HepG2 (cell line): ENCODE measurements around the gene ARHGEF1. TPM values are rescaled to one million over a fixed set of nuclear protein-coding genes. Genes with fewer than 3 reads are reported as not detected.

Experiments
- ATAD3A ChIP-seq: sonication (generic); formaldehyde crosslinking; IDR thresholded peaks from 2 replicates; pipeline ENCODE4 v1.4.0; 2020; ENCODE audit warnings: missing genetic modification reagents
- FOXJ3 ChIP-seq: sonication (generic); formaldehyde crosslinking; IDR thresholded peaks from 2 replicates; pipeline ENCODE4 v1.4.0; 2020; ENCODE audit warnings: missing genetic modification reagents, mild to moderate bottlenecking, borderline replicate concordance
- JDP2 ChIP-seq: sonication (generic); formaldehyde crosslinking; IDR thresholded peaks from 2 replicates; pipeline ENCODE4 v1.8.1; 2022; ENCODE audit warnings: missing genetic modification reagents, borderline replicate concordance
- KDM3A ChIP-seq: IDR thresholded peaks from 2 replicates; pipeline ENCODE4 v1.6.1; 2018; ENCODE audit warnings: low read depth, missing compliant biosample characterization
- MAZ ChIP-seq, 2 experiments: sonication (generic) in 1 of 2; formaldehyde crosslinking in 1 of 2; IDR thresholded peaks; 2 replicates each; pipeline versions ENCODE4 v1.5.0 to v1.6.1; 2012 to 2020; ENCODE audit warnings: low read depth in 2 of 2, mild to moderate bottlenecking in 2 of 2, borderline replicate concordance in 1 of 2, improper control_type of control experiment in 1 of 2, low read length in 1 of 2, missing genetic modification reagents in 1 of 2, moderate library complexity in 1 of 2
- NFIB ChIP-seq: sonication (generic); formaldehyde crosslinking; IDR thresholded peaks from 2 replicates; pipeline ENCODE4 v1.9.0; 2021; ENCODE audit warnings: missing genetic modification reagents, mild to moderate bottlenecking, borderline replicate concordance
- NFYB ChIP-seq: sonication (generic); formaldehyde crosslinking; IDR thresholded peaks from 2 replicates; pipeline ENCODE4 v1.4.0; 2020; ENCODE audit warnings: missing genetic modification reagents
- PAX8 ChIP-seq: sonication (generic); formaldehyde crosslinking; IDR thresholded peaks from 2 replicates; pipeline ENCODE4 v1.8.0; 2022; ENCODE audit warnings: mild to moderate bottlenecking, missing genetic modification reagents, borderline replicate concordance
- PHF5A ChIP-seq: IDR thresholded peaks from one replicate; pipeline ENCODE4 v1.6.1; 2018; ENCODE audit warnings: low read depth, missing genetic modification reagents; ENCODE audit not compliant: unreplicated experiment
- PPARG ChIP-seq: conservative IDR thresholded peaks from 2 replicates; pipeline ENCODE4 v1.6.1; 2016; ENCODE audit warnings: missing biosample characterization, missing genetic modification reagents
- SETDB1 ChIP-seq: sonication (generic); formaldehyde crosslinking; IDR thresholded peaks from 2 replicates; pipeline ENCODE4 v1.5.1; 2020; ENCODE audit warnings: missing genetic modification reagents, mild to moderate bottlenecking, borderline replicate concordance
- SMARCC2 ChIP-seq: fragments of 450-650 bp; IDR thresholded peaks from 2 replicates; pipeline ENCODE4 v1.6.1; 2017; ENCODE audit warnings: antibody characterized with exemption, mild to moderate bottlenecking
- SP1 ChIP-seq, 2 experiments: fragments of 450-650 bp in 1 of 2; sonication (generic) in 1 of 2; formaldehyde crosslinking in 1 of 2; IDR thresholded peaks; 2 replicates each; pipeline versions ENCODE4 v1.4.0 to v1.6.1; 2016 to 2020; ENCODE audit warnings: missing genetic modification reagents in 1 of 2
- SRSF4 ChIP-seq: fragments of 200-400 bp; formaldehyde crosslinking; IDR thresholded peaks from one replicate; pipeline ENCODE4 v1.6.1; 2018; ENCODE audit warnings: mild to moderate bottlenecking, low read depth, low read length, moderate library complexity; ENCODE audit not compliant: poor library complexity, severe bottlenecking
- STAG1 ChIP-seq: sonication (generic); formaldehyde crosslinking; IDR thresholded peaks from 2 replicates; pipeline ENCODE4 v1.4.0; 2020; ENCODE audit warnings: missing genetic modification reagents
- TBP ChIP-seq: sonication (generic); formaldehyde crosslinking; IDR thresholded peaks from 2 replicates; pipeline ENCODE4 v1.5.0; 2020; ENCODE audit warnings: missing genetic modification reagents
- TMF1 ChIP-seq: sonication (generic); formaldehyde crosslinking; IDR thresholded peaks from 2 replicates; pipeline ENCODE4 v1.8.1; 2022; ENCODE audit warnings: low read depth, missing genetic modification reagents
- ZBTB4 ChIP-seq: sonication (generic); formaldehyde crosslinking; IDR thresholded peaks from 2 replicates; pipeline ENCODE4 v1.4.0; 2020; ENCODE audit warnings: missing genetic modification reagents, mild to moderate bottlenecking, borderline replicate concordance
- ZNF296 ChIP-seq: sonication (generic); formaldehyde crosslinking; conservative IDR thresholded peaks from 2 replicates; pipeline ENCODE4 v1.5.0; 2020; ENCODE audit warnings: mild to moderate bottlenecking, missing genetic modification reagents
- ZNF484 ChIP-seq: sonication (generic); formaldehyde crosslinking; IDR thresholded peaks from 2 replicates; pipeline ENCODE4 v1.5.1; 2020; ENCODE audit warnings: mild to moderate bottlenecking, low read depth, missing genetic modification reagents, borderline replicate concordance
- ZNF546 ChIP-seq: sonication (generic); formaldehyde crosslinking; conservative IDR thresholded peaks from 2 replicates; pipeline ENCODE4 v1.8.1; 2023; ENCODE audit warnings: mild to moderate bottlenecking, missing genetic modification reagents
- ZNF598 ChIP-seq: sonication (generic); formaldehyde crosslinking; IDR thresholded peaks from 2 replicates; pipeline ENCODE4 v1.5.1; 2020; ENCODE audit warnings: mild to moderate bottlenecking, missing genetic modification reagents, borderline replicate concordance
- ZNF788 ChIP-seq: sonication (generic); formaldehyde crosslinking; IDR thresholded peaks from 2 replicates; pipeline ENCODE4 v1.5.0; 2020; ENCODE audit warnings: mild to moderate bottlenecking, missing genetic modification reagents, borderline replicate concordance
- polyA plus RNA-seq, 8 experiments: library from polyadenylated mRNA; depleted of rRNA in 3 of 8; stranded (reverse) in 7 of 8; unstranded in 1 of 8; fragments of >200 nt; fragmentation: Illumina TruSeq in 4 of 8; extraction: Trizol in 4 of 8; gene quantifications; 2 replicates each; pipeline versions ENCODE4 v1.2.1 to v1.2.3, GENCODE V29; 2011 to 2016; ENCODE audit warnings: low read depth in 4 of 8, missing spikeins in 1 of 8, mixed read lengths in 1 of 8; ENCODE audit not compliant: insufficient read depth in 1 of 8
- total RNA-seq, 5 experiments: library from RNA; depleted of rRNA; stranded (reverse); fragments of >200 nt; fragmentation: Illumina TruSeq; extraction: Trizol; gene quantifications; 2 replicates each; pipeline ENCODE4 v1.2.3, GENCODE V29; 2016; ENCODE audit warnings: low read depth in 1 of 5
- TF ChIP-seq, protein P1 (sequence below): sonication (generic); formaldehyde crosslinking; IDR thresholded peaks from 2 replicates; pipeline ENCODE4 v1.5.1; 2020; ENCODE audit warnings: missing genetic modification reagents, mild to moderate bottlenecking, borderline replicate concordance

Gene ARHGEF1
- total and polyA plus RNA-seq, 2 of the 13 experiments (the other 11 are each of a cell fraction or from before 2014, with no cell fraction given): 33.7 to 34.7 TPM

DNA sequence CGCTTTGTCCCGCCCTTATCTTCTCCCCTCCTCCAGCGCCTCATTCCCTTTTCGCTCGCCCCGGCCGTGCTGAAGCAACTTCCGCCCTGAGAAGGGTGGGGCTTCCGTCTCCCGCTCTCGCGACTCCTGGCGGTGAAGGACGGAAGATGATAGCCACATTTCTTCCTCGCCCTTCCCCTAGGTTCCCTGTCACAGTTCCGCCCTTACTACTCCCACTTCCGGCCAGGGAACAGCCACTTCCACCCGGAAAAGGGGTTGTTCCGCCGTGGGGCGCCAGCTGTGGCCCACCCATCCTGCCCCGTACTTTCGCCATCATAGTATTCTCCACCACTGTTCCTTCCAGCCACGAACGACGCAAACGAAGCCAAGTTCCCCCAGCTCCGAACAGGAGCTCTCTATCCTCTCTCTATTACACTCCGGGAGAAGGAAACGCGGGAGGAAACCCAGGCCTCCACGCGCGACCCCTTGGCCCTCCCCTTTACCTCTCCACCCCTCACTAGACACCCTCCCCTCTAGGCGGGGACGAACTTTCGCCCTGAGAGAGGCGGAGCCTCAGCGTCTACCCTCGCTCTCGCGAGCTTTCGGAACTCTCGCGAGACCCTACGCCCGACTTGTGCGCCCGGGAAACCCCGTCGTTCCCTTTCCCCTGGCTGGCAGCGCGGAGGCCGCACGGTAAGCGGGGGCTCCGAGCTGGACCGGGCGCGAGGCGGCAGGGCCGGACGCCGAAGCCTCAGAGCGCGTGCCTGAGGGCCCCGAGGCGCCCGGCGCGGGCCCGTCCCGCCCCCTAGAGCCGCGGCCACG, 23.2 kb upstream of the ARHGEF1 start, which contains the start of gene RPS19 (continued):
- TF ChIP-seq PHF5A (CRISPR knock-in tag) (peak; percentile 15), SRSF4 (no peak), ZNF546 (CRISPR knock-in tag) (peak; percentile 84), ZNF484 (CRISPR knock-in tag) (no peak), TBP (CRISPR knock-in tag) (no peak), PAX8 (no peak; the same call in 1 of the 2 replicates), KDM3A (no peak), NFIB (CRISPR knock-in tag) (no peak), FOXJ3 (CRISPR knock-in tag) (no peak), NFYB (CRISPR knock-in tag) (peak; percentile 68), MAZ (IDR thresholded peaks at IDR 0.05; ENCODE audit: borderline replicate concordance, low read depth, low read length) (peak; percentile 80; the same call in 1 of the 2 replicates), MAZ (CRISPR knock-in tag; IDR thresholded peaks at IDR 0.05; ENCODE audit: low read depth) (peak; percentile 91), ATAD3A (CRISPR knock-in tag) (no peak), ZBTB4 (CRISPR knock-in tag) (no peak), JDP2 (CRISPR knock-in tag) (no peak), PPARG (CRISPR knock-in tag) (peak; percentile 73), ZNF598 (CRISPR knock-in tag) (peak; percentile 29; the same call in 1 of the 2 replicates), STAG1 (CRISPR knock-in tag) (no peak), ZNF296 (no peak), ZNF788 (CRISPR knock-in tag) (peak; percentile 52; the same call in 1 of the 2 replicates), SETDB1 (CRISPR knock-in tag) (no peak), SMARCC2 (no peak), SP1 (IDR thresholded peaks at IDR 0.05) (peak; percentile 91), SP1 (CRISPR knock-in tag; IDR thresholded peaks at IDR 0.05) (peak; percentile 100), TMF1 (CRISPR knock-in tag) (no peak; the same call in 1 of the 2 replicates)
- TF ChIP-seq, protein P1, sequence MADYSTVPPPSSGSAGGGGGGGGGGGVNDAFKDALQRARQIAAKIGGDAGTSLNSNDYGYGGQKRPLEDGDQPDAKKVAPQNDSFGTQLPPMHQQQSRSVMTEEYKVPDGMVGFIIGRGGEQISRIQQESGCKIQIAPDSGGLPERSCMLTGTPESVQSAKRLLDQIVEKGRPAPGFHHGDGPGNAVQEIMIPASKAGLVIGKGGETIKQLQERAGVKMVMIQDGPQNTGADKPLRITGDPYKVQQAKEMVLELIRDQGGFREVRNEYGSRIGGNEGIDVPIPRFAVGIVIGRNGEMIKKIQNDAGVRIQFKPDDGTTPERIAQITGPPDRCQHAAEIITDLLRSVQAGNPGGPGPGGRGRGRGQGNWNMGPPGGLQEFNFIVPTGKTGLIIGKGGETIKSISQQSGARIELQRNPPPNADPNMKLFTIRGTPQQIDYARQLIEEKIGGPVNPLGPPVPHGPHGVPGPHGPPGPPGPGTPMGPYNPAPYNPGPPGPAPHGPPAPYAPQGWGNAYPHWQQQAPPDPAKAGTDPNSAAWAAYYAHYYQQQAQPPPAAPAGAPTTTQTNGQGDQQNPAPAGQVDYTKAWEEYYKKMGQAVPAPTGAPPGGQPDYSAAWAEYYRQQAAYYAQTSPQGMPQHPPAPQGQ: no peak
